Natural killer cell (primary cell): Measurements from ENCODE around the gene ERBB4. TPM values are rescaled to one million over a fixed set of nuclear protein-coding genes. Genes with fewer than 3 reads are reported as not detected.

ENCODE experiments used
- ATAC-seq, 3 donors: fragments of 150-1000 bp in 2 of 3; fragments of 200-7000 bp in 1 of 3; cut with Tn5 transposase; 1 replicate in 1 of 3; 2 replicates in 2 of 3; pipeline ENCODE4 v1.10.0; 2021; ENCODE audit warnings: mild to moderate bottlenecking in 2 of 3, moderate library complexity in 2 of 3
- DNase-seq, 2 donors: peaks; one replicate each; pipeline versions ENCODE4 v3.0.0 to v3.0.0-alpha.2; 2013 to 2021; ENCODE audit warnings: mixed read lengths in 1 of 2
- H3K27ac ChIP-seq: one replicate; pipeline ENCODE4 v1.5.1; 2013; ENCODE audit warnings: mild to moderate bottlenecking, low read length
- H3K27me3 ChIP-seq: one replicate; pipeline ENCODE4 v1.6.1; 2013; ENCODE audit warnings: low read length; ENCODE audit not compliant: control insufficient read depth, insufficient read depth
- H3K36me3 ChIP-seq: one replicate; pipeline ENCODE4 v1.6.1; 2013; ENCODE audit warnings: low read length; ENCODE audit not compliant: control insufficient read depth, insufficient read depth
- H3K4me1 ChIP-seq: one replicate; pipeline ENCODE4 v1.6.1; 2013; ENCODE audit warnings: low read length; ENCODE audit not compliant: control insufficient read depth, insufficient read depth
- H3K4me3 ChIP-seq: one replicate; pipeline ENCODE4 v1.5.1; 2013; ENCODE audit warnings: low read length
- H3K9me3 ChIP-seq: one replicate; pipeline ENCODE4 v1.6.1; 2013; ENCODE audit warnings: low read length; ENCODE audit not compliant: control insufficient read depth, insufficient read depth
- H3K27ac Mint-ChIP-seq, 2 donors: one replicate each; pipeline ENCODE4 v1.8.0; 2022; ENCODE audit warnings: mild to moderate bottlenecking in 2 of 2, mixed read lengths in 2 of 2, moderate library complexity in 1 of 2
- H3K27me3 Mint-ChIP-seq, 2 donors: one replicate each; pipeline ENCODE4 v1.8.0; 2022; ENCODE audit warnings: low read depth in 2 of 2, mixed read lengths in 2 of 2
- H3K36me3 Mint-ChIP-seq: one replicate; pipeline ENCODE4 v1.8.0; 2022; ENCODE audit warnings: mixed read lengths
- H3K4me1 Mint-ChIP-seq, 2 donors: one replicate each; pipeline ENCODE4 v1.8.0; 2022; ENCODE audit warnings: mixed read lengths in 2 of 2
- H3K4me3 Mint-ChIP-seq: one replicate; pipeline ENCODE4 v1.8.0; 2022; ENCODE audit warnings: mild to moderate bottlenecking, moderate library complexity, mixed read lengths
- H3K9me3 Mint-ChIP-seq, 2 donors: one replicate each; pipeline ENCODE4 v1.8.0; 2022; ENCODE audit warnings: mixed read lengths in 2 of 2
- CTCF ChIP-seq: fragments of 200-600 bp; IDR thresholded peaks from one replicate; pipeline ENCODE4 v1.8.0; 2022; ENCODE audit warnings: antibody characterized with exemption
- WGBS: methylation state at CpG from one replicate; pipeline ENCODE4 v1.1.7; 2013; ENCODE audit warnings: missing lambda C conversion rate; ENCODE audit not compliant: insufficient coverage; 5-methylcytosine and 5-hydroxymethylcytosine counted together
- intact Hi-C: fragments of 100-400 bp; cut with micrococcal nuclease; formaldehyde crosslinking; loops from one replicate; pipeline ENCODE4 v1.14.2; 2022
- total RNA-seq, 4 donors: library from RNA; stranded (reverse); fragments of 120-200 nt in 1 of 4; gene quantifications; one replicate each; pipeline versions ENCODE4 v1.2.3 to v1.2.4, GENCODE V29; 2013 to 2022

The ERBB4 gene
- total RNA-seq, 3 donors from 2014 or later (not counting 1 experiment from before 2014, with no cell fraction given): 0.08 TPM; not detected in 2

GRCh38 chr2:212535996-212536816, 2.4 kb downstream of the ERBB4 start:
- WGBS: 5% methylated on average over 34 of the region's 34 CpGs
- ATAC-seq: no peak
- peaks cover 0 to 3% of the 10 kb centered on the region in 2 donors for H3K4me1 Mint-ChIP-seq
- Histone ChIP-seq H3K4me3 (no peak overlapping the region), H3K4me1 (peaks cover 19% of the 10 kb centered on the region), H3K9me3 (no peaks in the 10 kb centered on the region), H3K36me3 (no peaks in the 10 kb centered on the region), H3K27ac (no peak overlapping the region), H3K27me3 (peaks cover 34% of the 10 kb centered on the region)
- TF ChIP-seq CTCF: no peak
- H3K4me3 Mint-ChIP-seq: no peak overlapping the region
- intact Hi-C loops: no loop called here
- no peak for DNase-seq
- H3K27me3 Mint-ChIP-seq: peaks cover 47 to 61% of the 10 kb centered on the region in 2 donors
- H3K36me3 Mint-ChIP-seq: peaks cover 6% of the 10 kb centered on the region
- no peaks in the 10 kb centered on the region for H3K9me3 Mint-ChIP-seq
- H3K27ac Mint-ChIP-seq: no peak overlapping the region

- Histone ChIP-seq H3K36me3 (no peaks in the 10 kb centered on the region), H3K27ac (no peak overlapping the region), H3K4me3 (no peak overlapping the region), H3K9me3 (no peaks in the 10 kb centered on the region), H3K27me3 (peaks cover 34% of the 10 kb centered on the region), H3K4me1 (peaks cover 19% of the 10 kb centered on the region)
- DNase-seq (no peak), ATAC-seq (no peak)
- WGBS: 100% methylated on average over 1 of the region's 2 CpGs
- H3K27ac Mint-ChIP-seq: no peak overlapping the region
- intact Hi-C loops: no loop called here
- no peak overlapping the region for H3K4me3 Mint-ChIP-seq
- H3K9me3 Mint-ChIP-seq: no peaks in the 10 kb centered on the region
- H3K27me3 Mint-ChIP-seq: peaks cover 32 to 47% of the 10 kb centered on the region in 2 donors
- H3K36me3 Mint-ChIP-seq: no peaks in the 10 kb centered on the region
- no peak for TF ChIP-seq CTCF
- H3K4me1 Mint-ChIP-seq: peaks cover 0 to 3% of the 10 kb centered on the region in 2 donors
These were observed 4.3 kb downstream of the ERBB4 start for GRCh38 chr2:212534336-212534735.

GRCh38 chr2:212532585-212532984, 6.0 kb downstream of the ERBB4 start:
- no peak for DNase-seq
- Mint-ChIP-seq H3K36me3 (no peaks in the 10 kb centered on the region), H3K4me1 (peaks cover 0 to 3% of the 10 kb centered on the region in 2 donors), H3K4me3 (no peak overlapping the region), H3K27ac (no peak overlapping the region), H3K27me3 (peaks cover 24 to 46% of the 10 kb centered on the region in 2 donors), H3K9me3 (no peaks in the 10 kb centered on the region)
- no peak for ATAC-seq
- Histone ChIP-seq H3K27me3 (peaks cover 23% of the 10 kb centered on the region), H3K36me3 (no peaks in the 10 kb centered on the region), H3K27ac (no peak overlapping the region), H3K9me3 (no peaks in the 10 kb centered on the region), H3K4me3 (no peak overlapping the region), H3K4me1 (peaks cover 6% of the 10 kb centered on the region)
- TF ChIP-seq CTCF: no peak
- intact Hi-C loops: no loop called here
- 92% methylated on average over 2 of the region's 2 CpGs for WGBS
